K562 (cell line): ENCODE results near the gene CHMP4B.

Source experiments
- E2F1 ChIP-seq: sonication (generic); formaldehyde crosslinking; IDR thresholded peaks from 2 replicates; pipeline ENCODE4 v1.8.1; 2023; ENCODE audit warnings: mild to moderate bottlenecking, missing genetic modification reagents, moderate library complexity
- YY1 ChIP-seq, 3 experiments: IDR thresholded peaks; 2 replicates each; pipeline ENCODE4 v1.6.1; 2011; ENCODE audit warnings: low read length in 2 of 3, mild to moderate bottlenecking in 2 of 3, moderate library complexity in 2 of 3, borderline replicate concordance in 1 of 3, control low read depth in 1 of 3, low read depth in 1 of 3; ENCODE audit not compliant: insufficient read depth in 3 of 3, insufficient replicate concordance in 2 of 3, control insufficient read depth in 1 of 3, insufficient read length in 1 of 3; ENCODE audit errors: extremely low read depth in 1 of 3

GRCh38 chr20:33783818-33784217 lies 27.3 kb upstream of the CHMP4B start:
- no peak for TF ChIP-seq E2F1 (CRISPR knock-in tag)
- TF ChIP-seq YY1 (IDR thresholded peaks at IDR 0.05; ENCODE audit: borderline replicate concordance in 1 of 3, control insufficient read depth in 1 of 3, extremely low read depth in 1 of 3, insufficient read depth in 3 of 3, insufficient read length in 1 of 3, insufficient replicate concordance in 2 of 3, low read depth in 1 of 3, low read length in 2 of 3), result no peak
